HG03097 (cell line): ENCODE data around the gene RRAGA.
A peak's percentile ranks its signal among the peaks of the same experiment; 100 is the strongest.
"Not testable (repeated sequence)": the region's sequence is repeated elsewhere in the genome, so short reads cannot be mapped to it uniquely, and the experiment has no call there.

ENCODE experiments used
- ATAC-seq: cut with Tn5 transposase; IDR thresholded peaks from one replicate; pipeline ENCODE4 v1.9.1; 2021; ENCODE audit not compliant: unreplicated experiment, low FRiP score

The RRAGA gene, protein sequence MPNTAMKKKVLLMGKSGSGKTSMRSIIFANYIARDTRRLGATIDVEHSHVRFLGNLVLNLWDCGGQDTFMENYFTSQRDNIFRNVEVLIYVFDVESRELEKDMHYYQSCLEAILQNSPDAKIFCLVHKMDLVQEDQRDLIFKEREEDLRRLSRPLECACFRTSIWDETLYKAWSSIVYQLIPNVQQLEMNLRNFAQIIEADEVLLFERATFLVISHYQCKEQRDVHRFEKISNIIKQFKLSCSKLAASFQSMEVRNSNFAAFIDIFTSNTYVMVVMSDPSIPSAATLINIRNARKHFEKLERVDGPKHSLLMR

DNA sequence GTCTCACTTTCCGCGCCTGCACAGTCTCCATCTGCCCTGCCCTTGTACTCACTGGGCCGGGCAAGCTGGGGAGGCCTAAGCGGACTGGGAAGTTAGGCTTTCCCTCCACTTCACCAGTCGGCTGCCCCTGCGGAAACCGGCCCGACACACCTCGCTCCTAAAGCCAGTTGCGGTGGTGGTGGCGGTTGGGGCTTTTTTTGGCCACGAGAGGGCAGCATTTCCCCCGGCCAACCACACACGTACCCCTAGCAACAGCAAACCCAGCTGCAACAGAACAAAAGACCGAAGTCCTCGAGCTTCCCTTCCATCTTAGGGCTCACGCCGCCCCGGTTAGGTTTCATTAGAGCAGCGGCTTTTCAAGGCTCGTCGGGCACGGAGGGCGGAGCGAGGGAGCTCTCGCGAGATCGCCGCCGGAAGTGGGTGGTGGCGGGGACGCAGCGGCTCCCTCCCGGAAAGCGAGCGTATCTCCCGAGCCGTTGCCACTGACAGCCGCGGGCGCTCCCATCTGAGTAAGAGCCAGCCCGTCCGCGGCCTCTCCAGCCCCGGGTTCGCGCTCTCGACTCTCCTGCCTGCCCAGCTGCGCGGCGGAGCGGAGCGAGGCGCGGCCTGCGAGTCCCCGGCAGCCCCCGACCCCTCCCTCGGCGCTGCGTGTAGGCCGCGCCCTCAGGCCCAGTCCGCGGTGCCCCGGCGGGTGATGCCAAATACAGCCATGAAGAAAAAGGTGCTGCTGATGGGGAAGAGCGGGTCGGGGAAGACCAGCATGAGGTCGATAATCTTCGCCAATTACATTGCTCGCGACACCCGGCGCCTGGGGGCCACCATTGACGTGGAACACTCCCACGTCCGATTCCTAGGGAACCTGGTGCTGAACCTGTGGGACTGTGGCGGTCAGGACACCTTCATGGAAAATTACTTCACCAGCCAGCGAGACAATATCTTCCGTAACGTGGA lies at the start of gene RRAGA:
RRAGA (plus strand) TSS at position 462 of the 951 bp plus-strand sequence; CDS start at position 695, 233 bp downstream.
- ATAC-seq: peak; percentile 93

DNA sequence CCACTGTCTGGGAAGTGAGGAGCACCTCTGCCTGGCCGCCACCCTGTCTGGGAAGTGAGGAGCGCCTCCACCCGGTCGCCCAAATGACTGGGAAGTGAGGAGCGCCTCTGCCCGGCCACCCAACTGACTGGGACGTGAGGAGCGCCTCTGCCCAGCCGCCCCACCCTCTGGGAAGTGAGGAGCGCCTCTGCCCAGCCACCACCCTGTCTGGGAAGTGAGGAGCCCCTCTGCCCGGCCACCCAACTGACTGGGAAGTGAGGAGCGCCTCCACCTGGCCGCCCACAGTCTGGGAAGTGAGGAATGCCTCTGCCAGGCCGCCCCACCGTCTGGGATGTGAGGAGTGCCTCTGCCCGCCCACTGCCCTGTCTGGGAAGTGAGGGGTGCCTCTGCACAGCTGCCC lies 49.1 kb upstream of the RRAGA start:
- ATAC-seq: no peak

DNA sequence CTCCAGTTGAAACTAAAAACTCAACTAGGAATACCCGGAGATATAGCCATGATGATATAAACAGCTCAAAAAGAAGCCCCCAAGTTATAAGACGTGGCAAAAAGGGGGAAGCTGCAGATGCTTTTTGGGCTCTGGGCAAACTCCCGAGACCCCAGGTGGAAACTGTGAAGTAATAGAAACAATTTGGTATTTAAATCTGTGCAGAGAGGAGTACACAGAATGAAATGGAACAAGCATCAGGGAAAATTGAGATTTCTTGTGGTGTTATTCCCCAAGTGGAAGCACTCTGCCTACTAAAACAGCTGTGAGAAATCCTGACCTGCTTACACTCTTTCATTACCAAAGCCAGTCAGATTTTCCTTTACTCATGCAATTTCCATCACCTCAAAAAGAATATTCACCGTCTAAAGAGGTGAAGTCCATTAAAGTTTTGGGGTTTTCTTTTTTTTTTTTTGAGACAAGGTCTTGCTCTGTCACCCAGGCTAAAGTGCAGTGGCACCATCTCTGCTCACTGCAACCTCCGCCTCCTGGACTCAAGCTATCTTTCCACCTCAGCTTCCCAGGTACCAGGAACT lies 39.7 kb upstream of the RRAGA start:
- ATAC-seq: no peak

DNA sequence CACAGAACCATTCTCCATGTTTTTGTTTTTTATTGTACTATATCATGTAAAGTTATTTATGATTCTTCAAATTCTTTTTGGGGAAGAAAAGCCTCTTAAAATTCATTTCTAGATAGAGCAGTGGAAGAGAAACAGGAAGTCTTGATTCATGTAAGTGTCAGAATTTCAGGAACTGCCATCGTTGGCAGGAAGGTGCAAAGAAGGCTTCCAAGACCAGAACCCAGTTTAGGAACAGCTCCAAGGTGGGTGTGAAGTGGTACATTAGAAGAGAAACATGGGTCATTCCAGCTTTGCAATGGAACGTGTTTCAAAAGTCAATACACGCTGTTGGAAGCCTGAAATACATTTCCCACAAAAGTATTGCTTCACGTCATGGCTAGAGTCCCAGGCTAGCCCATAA lies 31.0 kb upstream of the RRAGA start:
- ATAC-seq: no peak

DNA sequence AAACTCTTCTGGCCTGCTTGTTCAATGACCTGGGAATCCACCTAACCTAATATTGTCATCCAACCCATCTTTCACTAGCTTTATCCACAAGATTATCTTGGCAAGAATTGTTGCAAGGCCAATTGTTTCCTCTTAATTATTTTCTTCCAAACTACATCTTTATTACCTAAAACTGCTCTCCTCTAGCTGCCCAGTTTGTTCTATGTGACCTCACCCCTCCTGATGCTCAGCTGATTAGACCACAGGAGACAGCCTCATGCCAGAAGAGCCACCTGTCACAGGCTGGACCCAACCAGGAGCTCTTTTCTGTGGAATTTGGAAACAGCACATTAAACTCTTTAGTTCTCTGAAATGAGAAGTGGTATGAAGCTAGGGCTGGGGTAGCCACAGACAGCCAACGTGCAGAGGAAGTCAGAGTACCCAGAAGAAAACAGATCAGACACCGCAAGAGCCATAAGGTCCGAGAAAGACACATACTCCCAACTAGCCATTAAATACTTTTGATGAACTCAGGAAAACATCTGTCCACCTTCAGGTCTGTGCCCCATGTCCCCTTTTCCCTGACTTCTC lies 28.3 kb upstream of the RRAGA start:
- no peak for ATAC-seq

DNA sequence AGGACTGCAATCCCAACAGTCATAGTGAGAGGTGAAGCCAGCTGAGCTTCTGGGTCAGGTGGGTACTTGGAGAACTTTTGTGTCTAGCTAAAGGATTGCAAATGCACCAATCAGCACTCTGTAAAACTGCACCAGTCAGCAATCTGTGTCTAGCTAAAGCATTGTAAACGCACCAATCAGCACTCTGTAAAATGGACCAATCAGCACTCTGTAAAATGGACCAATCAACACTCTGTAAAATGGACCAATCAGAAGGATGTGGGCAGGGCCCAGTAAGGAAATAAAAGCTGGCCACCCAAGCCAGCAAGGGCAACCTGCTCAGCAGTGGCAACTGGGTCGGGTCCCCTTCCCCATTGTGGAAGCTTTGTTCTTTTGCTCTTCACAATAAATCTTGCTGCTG lies 27.6 kb upstream of the RRAGA start:
- not testable (repeated sequence) for ATAC-seq

DNA sequence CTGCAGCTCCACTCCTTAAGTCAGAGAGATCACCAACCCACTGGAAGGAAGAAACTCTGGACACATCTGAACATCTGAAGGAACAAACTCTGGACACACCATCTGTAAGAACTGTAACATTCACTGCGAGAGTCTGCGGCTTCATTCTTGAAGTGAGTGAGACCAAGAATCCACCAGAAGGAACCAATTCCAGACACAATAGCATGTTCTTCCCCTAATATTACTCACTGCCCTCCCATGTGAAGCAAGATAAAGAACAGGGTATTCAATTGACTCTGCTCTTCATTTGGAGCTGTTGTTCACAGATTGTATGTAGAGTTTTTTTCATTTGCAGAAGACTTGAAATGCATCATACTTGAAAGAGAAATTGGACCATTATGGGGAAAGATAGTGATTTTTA lies 27.0 kb upstream of the RRAGA start:
- ATAC-seq: no peak

DNA sequence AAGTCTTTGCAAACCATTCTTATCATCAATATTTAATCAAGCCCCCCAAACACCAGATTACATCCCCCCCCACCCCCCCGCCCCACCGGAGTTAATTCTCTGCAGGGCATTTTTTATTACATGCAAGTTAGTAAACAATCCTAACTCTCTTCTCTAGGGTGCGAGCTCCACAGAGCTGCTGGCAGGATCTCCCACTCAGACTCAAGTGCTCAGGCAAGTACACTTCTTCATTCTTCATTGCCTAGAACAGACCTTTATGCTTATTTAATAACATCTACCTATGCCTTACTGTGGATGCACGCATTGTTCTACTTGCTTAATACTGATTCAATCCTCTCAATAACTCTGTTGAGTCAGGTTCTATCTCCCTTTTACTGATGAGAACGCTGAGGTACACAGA lies 26.1 kb upstream of the RRAGA start:
- no peak for ATAC-seq

DNA sequence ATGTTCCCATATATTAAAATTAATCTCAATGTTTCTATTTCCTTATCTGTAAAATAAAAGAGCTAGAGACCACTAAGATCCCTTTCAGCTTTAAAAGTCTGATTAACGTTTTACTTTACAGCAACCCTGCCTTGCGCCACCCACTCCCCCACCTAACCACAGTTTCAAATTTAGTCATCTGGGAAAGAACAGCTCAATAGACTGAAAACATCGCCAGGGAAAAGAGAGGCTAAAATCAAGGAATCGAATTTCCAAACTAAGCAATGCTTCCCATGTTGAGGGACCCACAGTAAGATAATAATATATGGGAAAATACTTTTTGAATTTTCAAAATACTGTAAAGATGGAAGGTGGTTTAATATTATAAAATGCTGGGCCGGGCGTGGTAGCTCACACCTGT lies 22.9 kb upstream of the RRAGA start:
- ATAC-seq: no peak

DNA sequence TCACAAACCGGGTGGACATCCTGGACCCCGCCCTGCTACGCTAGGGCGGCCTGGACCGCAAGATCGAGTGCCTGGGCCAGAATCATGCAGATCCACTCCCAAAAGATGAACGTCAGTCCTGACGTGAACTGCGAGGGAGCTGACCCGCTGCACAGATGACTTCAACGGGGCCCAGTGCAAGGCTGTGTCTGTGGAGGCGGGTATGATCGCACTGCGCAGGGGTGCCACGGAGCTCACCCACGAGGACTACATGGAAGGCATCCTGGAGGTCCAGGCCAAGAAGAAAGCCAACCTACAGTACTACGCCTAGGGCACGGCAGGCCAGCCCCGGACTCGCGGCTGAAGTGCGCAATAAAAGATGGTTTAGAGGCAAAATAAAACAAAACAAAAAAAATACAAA lies 21.4 kb upstream of the RRAGA start:
- ATAC-seq: no peak

DNA sequence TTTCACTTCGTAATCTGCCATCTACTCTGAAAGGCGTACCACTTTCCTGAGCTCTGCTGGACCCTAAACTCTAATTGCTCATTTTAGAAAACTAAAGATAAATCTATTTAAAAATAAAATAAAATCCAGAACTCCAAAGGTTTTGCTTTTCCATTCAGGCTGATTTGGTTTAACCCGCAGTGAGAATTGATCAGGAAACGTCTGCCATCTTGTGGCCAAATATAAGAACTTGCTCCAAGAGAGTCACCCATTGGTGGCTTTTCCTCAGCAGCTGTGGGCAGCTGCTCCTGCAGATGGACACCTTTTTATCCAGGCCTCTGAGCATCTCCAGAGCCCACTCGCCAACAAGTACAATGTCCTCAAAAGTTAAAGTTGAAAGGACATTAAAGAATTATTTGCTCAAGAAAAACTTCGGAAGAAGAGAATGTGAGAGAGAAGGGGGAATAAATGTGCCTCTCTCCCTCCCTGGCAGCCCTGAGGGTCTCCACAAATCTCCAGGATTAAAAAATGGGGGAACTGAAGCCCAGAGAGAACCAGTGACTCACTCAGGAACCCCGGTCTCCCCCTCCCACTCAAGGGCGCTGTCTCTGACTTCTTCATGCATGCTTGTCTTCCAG lies 20.3 kb upstream of the RRAGA start:
- no peak for ATAC-seq

DNA sequence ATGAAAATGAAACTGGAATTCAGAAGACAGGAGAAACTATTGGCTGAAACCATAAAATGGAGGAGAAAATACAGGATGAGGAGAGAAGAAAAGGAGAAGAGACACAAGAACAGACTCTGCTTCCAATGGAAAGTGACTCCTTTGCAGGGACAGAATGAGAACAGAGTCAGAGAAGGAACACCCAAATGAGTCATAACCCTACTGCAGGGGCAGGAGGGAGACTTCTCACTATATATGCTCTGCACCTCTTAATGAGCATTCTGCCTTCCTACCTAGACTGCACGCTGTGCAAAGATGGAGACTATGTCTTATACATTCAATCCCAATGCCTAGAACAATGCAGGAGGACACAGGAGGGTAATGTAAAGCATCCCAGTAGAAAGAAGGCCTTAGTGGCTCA lies 18.3 kb upstream of the RRAGA start:
- no peak for ATAC-seq

DNA sequence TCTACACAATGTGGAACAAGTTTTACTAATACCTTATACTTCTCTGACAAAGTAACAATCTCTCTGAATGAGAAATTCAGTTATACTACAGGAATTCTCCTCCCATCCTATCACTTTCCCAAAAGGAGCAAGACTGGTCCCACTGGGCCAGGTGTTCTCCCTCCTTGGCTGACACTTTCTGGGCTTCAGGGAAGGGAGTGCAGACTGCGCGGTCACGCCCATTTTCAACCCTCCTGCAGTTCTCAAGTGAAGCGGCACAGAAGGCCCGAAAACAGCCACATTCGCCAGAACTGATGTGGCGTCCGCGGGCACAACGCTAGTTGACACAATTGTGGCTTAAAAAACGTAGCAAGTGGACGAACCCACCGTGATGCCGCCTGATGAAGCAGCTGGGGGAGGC lies 16.8 kb upstream of the RRAGA start:
- ATAC-seq: no peak

DNA sequence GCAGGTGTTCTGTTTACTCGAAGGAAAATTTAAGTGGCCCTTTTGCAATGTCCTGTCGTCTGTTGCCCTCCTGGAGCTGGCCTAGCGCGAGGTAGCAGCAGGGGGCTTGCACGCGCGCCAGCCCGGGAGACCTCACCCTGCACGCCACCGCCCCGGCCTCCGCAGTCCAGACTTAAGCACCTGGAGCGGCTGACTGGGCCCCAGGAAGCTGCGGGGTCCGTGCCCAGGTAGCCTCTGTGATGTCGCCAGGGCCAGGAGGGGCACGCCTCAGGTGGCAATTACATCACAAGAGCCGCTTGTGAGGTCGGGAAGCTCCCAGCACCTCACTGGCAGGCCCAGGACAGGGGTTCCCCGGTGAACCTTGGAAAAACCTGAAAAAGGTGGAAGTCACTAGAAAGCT lies 16.2 kb upstream of the RRAGA start, which contains the start of gene SAXO1:
SAXO1 (minus strand) TSS at position 195 of the 400 bp plus-strand sequence. CDS start 301 bp downstream, outside the sequence.
- no peak for ATAC-seq

DNA sequence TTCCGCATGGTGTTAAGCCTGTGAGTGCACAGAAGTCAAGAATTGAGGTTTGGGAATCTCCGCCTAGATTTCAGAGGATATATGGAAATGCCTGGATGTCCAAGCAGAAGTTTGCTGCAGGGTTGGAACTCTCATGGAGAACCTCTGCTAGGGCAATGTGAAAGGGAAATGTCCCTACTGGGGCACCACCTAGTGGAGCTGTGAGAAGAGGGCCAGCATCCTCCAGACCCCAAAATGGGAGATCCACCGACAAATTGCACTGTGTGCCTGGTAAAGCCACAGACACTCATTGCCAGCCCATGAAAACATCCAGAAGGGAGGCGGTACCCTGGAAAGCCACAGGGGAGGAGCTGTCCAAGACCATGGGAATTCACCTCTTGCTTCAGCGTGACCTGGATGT lies 12.6 kb upstream of the RRAGA start:
- ATAC-seq: no peak

DNA sequence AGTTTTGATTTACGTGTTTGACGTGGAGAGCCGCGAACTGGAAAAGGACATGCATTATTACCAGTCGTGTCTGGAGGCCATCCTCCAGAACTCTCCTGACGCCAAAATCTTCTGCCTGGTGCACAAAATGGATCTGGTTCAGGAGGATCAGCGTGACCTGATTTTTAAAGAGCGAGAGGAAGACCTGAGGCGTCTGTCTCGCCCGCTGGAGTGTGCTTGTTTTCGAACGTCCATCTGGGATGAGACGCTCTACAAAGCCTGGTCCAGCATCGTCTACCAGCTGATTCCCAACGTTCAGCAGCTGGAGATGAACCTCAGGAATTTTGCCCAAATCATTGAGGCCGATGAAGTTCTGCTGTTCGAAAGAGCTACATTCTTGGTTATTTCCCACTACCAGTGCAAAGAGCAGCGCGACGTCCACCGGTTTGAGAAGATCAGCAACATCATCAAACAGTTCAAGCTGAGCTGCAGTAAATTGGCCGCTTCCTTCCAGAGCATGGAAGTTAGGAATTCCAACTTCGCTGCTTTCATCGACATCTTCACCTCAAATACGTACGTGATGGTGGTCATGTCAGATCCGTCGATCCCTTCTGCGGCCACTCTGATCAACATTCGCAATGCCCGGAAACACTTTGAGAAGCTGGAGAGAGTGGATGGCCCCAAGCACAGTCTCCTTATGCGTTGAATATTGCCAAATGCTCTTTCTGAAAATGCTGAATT lies 850 bp downstream of the RRAGA start:
- ATAC-seq: no peak

DNA sequence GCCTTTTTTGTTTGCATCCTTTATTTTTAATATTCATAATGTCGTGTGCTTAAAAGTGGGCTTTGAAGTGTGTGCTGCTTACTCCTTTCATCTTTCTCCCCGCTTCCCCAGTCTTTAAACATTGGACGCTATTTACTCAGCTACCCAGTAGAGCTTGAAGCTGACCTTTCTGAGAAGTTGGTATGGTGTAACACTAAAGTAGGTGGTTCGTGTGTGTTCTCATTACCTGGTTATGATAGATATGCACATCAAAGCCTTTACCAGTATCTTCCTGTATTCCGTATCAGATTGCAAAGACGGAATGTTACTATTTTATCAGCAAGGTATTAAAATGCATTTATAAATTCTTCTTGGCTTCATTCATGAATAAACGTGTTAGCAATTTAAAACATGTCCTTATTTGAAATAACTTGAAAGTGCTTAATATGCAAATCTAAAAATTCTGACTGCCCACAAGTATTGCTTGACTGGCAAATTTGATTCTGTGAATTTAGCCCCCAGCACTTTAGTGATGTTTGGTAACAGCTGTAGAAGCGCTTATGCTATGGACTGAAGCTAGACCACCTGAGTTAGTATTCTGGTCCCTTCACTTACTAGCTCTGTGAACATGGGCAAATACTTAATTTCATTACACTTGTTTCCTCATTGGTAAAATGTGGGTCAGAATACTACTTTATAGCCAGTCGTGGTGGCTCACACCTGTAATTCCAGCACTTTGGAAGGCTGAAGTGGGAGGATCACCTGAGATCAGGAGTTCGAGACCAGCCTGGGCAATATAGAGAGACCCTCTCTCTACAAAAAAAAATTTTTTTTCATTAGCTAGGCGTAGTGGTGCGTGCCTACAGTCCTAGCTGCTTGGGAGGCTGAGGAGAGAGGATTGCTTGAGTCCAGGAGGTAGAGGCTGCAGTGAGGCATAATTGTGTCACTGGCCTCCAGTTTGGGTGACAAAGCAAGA lies 1.7 kb downstream of the RRAGA start:
- no peak for ATAC-seq

DNA sequence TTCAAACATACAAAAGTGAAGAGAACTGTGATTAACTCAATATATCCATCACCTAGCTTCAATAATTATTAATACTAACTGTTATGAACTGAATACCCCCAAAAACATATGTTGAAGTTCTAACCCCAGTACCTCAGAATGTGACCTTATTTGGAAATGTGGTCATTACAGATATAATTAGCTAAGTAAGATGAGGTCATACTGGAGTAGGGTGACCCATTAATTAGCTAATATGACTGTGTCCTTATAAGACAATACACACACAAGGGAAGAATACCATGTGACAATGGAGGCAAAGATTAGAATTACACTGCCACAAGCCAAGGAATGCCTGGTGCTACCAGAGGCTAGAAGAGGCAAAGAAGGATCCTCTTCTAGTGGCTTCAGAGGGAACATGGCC lies 7.8 kb downstream of the RRAGA start:
- ATAC-seq: no peak

DNA sequence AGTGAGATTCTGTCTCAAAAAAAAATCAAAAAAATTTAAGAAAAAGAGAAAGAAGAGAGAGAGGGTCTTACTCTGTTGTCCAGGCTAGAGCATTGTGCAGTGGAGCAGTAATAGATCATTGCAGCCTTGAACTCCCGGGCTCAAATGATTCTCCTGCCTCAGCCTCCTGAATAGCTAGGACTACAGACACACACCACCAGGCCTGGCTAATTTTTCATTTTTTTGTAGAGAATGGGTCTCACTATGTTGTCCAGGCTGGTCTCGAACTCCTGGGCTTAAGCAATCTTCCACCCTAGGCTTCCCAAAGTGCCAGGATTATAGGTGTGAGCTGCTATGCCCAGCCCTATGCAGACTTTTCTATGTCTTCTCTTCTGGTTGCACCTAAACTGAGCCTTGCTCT lies 25.0 kb downstream of the RRAGA start:
- ATAC-seq: no peak
